CD4-positive, alpha-beta memory T cell (primary cell): Measurements from ENCODE around the gene CD55. TPM values are rescaled to one million over a fixed set of nuclear protein-coding genes. Genes with fewer than 3 reads are reported as not detected.
"Not testable (repeated sequence)": the region's sequence is repeated elsewhere in the genome, so short reads cannot be mapped to it uniquely, and the experiment has no call there.

ENCODE experiments used
- CTCF ChIA-PET: fragments of 350-600 bp; sonication (Branson Sonifier 250); formaldehyde crosslinking; loops from one replicate; lab custom pipeline; 2021; ENCODE audit warnings: inconsistent platforms; ENCODE audit not compliant: partially characterized antibody; lab: Charles Lee
- POLR2A ChIA-PET: fragments of 350-600 bp; sonication (Branson Sonifier 250); formaldehyde crosslinking; loops from one replicate; lab custom pipeline; 2021; ENCODE audit not compliant: partially characterized antibody; lab: Charles Lee
- DNase-seq, 5 donors: peaks; one replicate each; pipeline versions ENCODE4 v3.0.0 to v3.0.0-alpha.2; 2020 to 2022; ENCODE audit warnings: mixed read lengths in 1 of 5
- H3K27ac ChIP-seq: one replicate; pipeline ENCODE4 v1.7.0; 2013; ENCODE audit warnings: low read depth, low read length
- H3K27me3 ChIP-seq: 2 replicates; pipeline ENCODE4 v1.7.0; 2013; ENCODE audit warnings: mild to moderate bottlenecking, low read length, moderate library complexity; ENCODE audit not compliant: insufficient read depth
- H3K36me3 ChIP-seq: 2 replicates; pipeline ENCODE4 v1.7.0; 2013; ENCODE audit warnings: mild to moderate bottlenecking, low read length, moderate library complexity; ENCODE audit not compliant: insufficient read depth
- H3K4me1 ChIP-seq: 2 replicates; pipeline ENCODE4 v1.7.0; 2013; ENCODE audit warnings: mild to moderate bottlenecking, low read length, moderate library complexity; ENCODE audit not compliant: insufficient read depth
- H3K4me3 ChIP-seq, 2 donors: one replicate each; pipeline ENCODE4 v1.7.0; 2013; ENCODE audit warnings: low read length in 2 of 2, mild to moderate bottlenecking in 1 of 2
- H3K9me3 ChIP-seq, 2 donors: one replicate each; pipeline ENCODE4 v1.7.0; 2013; ENCODE audit warnings: low read length in 2 of 2, control low read depth in 1 of 2; ENCODE audit not compliant: control insufficient read depth in 1 of 2
- H3K27ac Mint-ChIP-seq, 7 donors: one replicate each; pipeline ENCODE4 v1.8.0; 2020 to 2021; ENCODE audit warnings: mixed read lengths in 7 of 7, mild to moderate bottlenecking in 6 of 7, inconsistent platforms in 3 of 7, moderate library complexity in 3 of 7
- H3K27me3 Mint-ChIP-seq, 2 donors: one replicate each; pipeline ENCODE4 v1.8.0; 2020 to 2021; ENCODE audit warnings: mixed read lengths in 2 of 2
- H3K36me3 Mint-ChIP-seq, 2 donors: one replicate each; pipeline ENCODE4 v1.8.0; 2020 to 2021; ENCODE audit warnings: mixed read lengths in 2 of 2, inconsistent platforms in 1 of 2, mild to moderate bottlenecking in 1 of 2
- H3K4me1 Mint-ChIP-seq, 4 donors: one replicate each; pipeline ENCODE4 v1.8.0; 2020 to 2021; ENCODE audit warnings: mixed read lengths in 4 of 4, mild to moderate bottlenecking in 1 of 4
- H3K4me3 Mint-ChIP-seq, 8 donors: one replicate each; pipeline ENCODE4 v1.8.0; 2020 to 2021; ENCODE audit warnings: mixed read lengths in 8 of 8, mild to moderate bottlenecking in 7 of 8, moderate library complexity in 6 of 8, inconsistent platforms in 3 of 8
- H3K9me3 Mint-ChIP-seq, 8 donors: one replicate each; pipeline ENCODE4 v1.8.0; 2020 to 2021; ENCODE audit warnings: mixed read lengths in 8 of 8, mild to moderate bottlenecking in 5 of 8, inconsistent platforms in 3 of 8, moderate library complexity in 1 of 8
- intact Hi-C: fragments of 100-400 bp; cut with micrococcal nuclease; formaldehyde crosslinking; loops from one replicate; pipeline ENCODE4 v1.15.1; 2023
- polyA plus RNA-seq, 2 donors: library from polyadenylated mRNA; unstranded; fragments of 300-500 nt; fragmentation: Illumina TruSeq; gene quantifications; one replicate each; pipeline ENCODE4 v1.2.3, GENCODE V29; 2021
- total RNA-seq, 2 experiments: library from RNA; stranded (reverse); gene quantifications; one replicate each; pipeline ENCODE4 v1.2.3, GENCODE V29; 2021

Gene CD55
- total and polyA plus RNA-seq, 4 experiments from 2014 or later = 69.0 to 92.1 (median 75.2) TPM

DNA sequence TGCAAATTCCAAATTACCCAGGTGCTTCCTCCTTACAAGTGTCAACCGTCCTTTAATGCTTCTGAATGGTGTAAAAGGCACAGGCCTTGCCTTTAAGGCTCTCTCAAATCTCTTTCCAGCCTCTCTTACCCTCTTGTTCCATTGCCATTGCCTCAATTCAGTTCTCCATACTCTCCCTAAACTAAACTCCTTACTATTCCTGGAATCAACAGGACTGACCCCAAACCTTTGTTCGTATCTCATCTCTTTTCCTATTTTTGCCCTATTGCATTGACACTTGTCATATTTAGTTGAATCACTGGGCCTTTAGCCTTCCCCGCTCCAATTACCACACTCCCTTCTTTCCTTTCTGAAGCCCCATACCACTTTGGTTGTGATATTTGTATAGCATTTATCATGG, 3.9 kb upstream of the CD55 start:
- intact Hi-C loops = no loop called here
- POLR2A ChIA-PET = no interaction called here
- Mint-ChIP-seq H3K27ac (peak overlapping the region in 3 of 7 donors; percentile 1 to 37 (median 13)), H3K36me3 (peaks cover 0 to 14% of the 10 kb centered on the region in 2 donors), H3K9me3 (peaks cover 0 to 4% (median 0%) of the 10 kb centered on the region in 8 donors), H3K4me1 (peaks cover 11 to 36% (median 21%) of the 10 kb centered on the region in 4 donors), H3K27me3 (peaks cover 0 to 5% of the 10 kb centered on the region in 2 donors), H3K4me3 (no peak overlapping the region)
- H3K9me3 ChIP-seq = no peaks in the 10 kb centered on the region
- peaks cover 18% of the 10 kb centered on the region for H3K4me1 ChIP-seq
- H3K27ac ChIP-seq = no peak overlapping the region
- CTCF ChIA-PET = no interaction called here
- no peak overlapping the region for H3K4me3 ChIP-seq
- H3K36me3 ChIP-seq = no peaks in the 10 kb centered on the region
- no peaks in the 10 kb centered on the region for H3K27me3 ChIP-seq
- DNase-seq = no peak

DNA sequence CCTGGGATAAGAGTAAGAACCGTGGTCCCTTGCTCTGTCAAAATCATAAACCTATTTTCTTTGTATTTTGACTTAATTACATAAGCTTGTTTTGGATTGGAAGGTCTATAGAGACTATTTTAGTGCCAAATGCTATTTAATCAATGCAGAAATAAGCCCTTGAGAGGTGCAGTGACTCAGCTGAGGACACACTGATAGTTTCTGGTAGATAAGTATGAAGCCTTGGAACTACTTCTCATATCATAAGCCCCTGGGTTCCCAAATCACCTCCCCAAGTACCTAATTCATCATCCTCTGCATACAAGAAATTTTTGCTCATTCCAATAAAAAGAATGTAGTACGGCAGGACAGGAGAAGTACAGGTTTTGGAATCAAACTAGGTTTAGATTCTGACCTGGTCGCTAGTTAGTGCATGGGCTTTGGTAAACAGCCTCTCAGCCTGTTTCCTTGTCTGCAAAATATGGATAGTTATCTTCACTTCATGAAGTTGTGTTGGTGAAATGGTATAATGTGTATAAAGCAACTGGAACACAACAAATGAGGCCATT, 3.3 kb upstream of the CD55 start:
- Mint-ChIP-seq H3K4me1 (peaks cover 15 to 42% (median 23%) of the 10 kb centered on the region in 4 donors), H3K4me3 (no peak overlapping the region), H3K36me3 (peaks cover 0 to 15% of the 10 kb centered on the region in 2 donors), H3K27ac (no peak overlapping the region), H3K27me3 (peaks cover 0 to 5% of the 10 kb centered on the region in 2 donors), H3K9me3 (peaks cover 0 to 4% (median 0%) of the 10 kb centered on the region in 8 donors)
- no peaks in the 10 kb centered on the region for H3K9me3 ChIP-seq
- H3K4me1 ChIP-seq = peaks cover 22% of the 10 kb centered on the region
- no peak overlapping the region for H3K4me3 ChIP-seq
- no peak for DNase-seq
- intact Hi-C loops = no loop called here
- POLR2A ChIA-PET = no interaction called here
- H3K27me3 ChIP-seq = no peaks in the 10 kb centered on the region
- H3K36me3 ChIP-seq = no peaks in the 10 kb centered on the region
- H3K27ac ChIP-seq = no peak overlapping the region
- CTCF ChIA-PET = no interaction called here

GRCh38 chr1:207319199-207319598, 2.3 kb upstream of the CD55 start:
- CTCF ChIA-PET = interaction anchor here (1.2 kb wide), 1 partner anchor 86 kb away, joined by 7 read pairs; no protein-coding TSS in a partner anchor
- intact Hi-C loops = no loop called here
- DNase-seq = no peak
- no peaks in the 10 kb centered on the region for H3K27me3 ChIP-seq
- H3K27ac ChIP-seq = no peak overlapping the region
- peaks cover 22 to 53% (median 32%) of the 10 kb centered on the region in 4 donors for H3K4me1 Mint-ChIP-seq
- H3K27me3 Mint-ChIP-seq = peaks cover 0 to 5% of the 10 kb centered on the region in 2 donors
- peaks cover 7 to 25% of the 10 kb centered on the region in 2 donors for H3K36me3 Mint-ChIP-seq
- H3K9me3 ChIP-seq = no peaks in the 10 kb centered on the region
- H3K4me3 ChIP-seq = no peak overlapping the region
- peaks cover 32% of the 10 kb centered on the region for H3K4me1 ChIP-seq
- peak overlapping the region in 1 of 8 donors; percentile 34 for H3K4me3 Mint-ChIP-seq
- H3K36me3 ChIP-seq = peaks cover 9% of the 10 kb centered on the region
- POLR2A ChIA-PET = interaction anchor here (1.4 to 4.2 kb wide), 3 partner anchors 15 to 82 kb away, joined by 3 to 78 read pairs (median 29); no protein-coding TSS in a partner anchor
- H3K9me3 Mint-ChIP-seq = peaks cover 0 to 4% (median 0%) of the 10 kb centered on the region in 8 donors
- H3K27ac Mint-ChIP-seq = peak overlapping the region; percentile 0 to 98 (median 86)

DNA sequence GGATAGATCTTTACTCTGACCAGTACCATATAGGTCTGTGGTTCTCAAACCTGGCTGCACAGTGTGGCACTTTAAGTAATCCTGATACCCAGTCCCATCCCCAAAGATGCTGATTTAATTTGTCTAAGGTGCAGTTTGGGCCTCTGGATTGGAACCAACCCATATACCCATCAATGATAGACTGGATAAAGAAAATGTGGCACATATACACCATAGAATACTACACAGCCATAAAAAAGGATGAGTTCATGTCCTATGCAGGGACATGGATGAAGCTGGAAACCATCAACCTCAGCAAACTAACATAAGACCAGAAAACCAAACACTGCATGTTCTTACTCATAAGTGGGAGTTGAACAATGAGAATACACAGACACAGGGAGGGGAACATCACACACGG, 1.4 kb upstream of the CD55 start:
- H3K4me3 ChIP-seq, H3K27ac ChIP-seq, DNase-seq, H3K9me3 Mint-ChIP-seq, H3K27me3 Mint-ChIP-seq, H3K27me3 ChIP-seq, H3K36me3 ChIP-seq, H3K9me3 ChIP-seq: not testable (repeated sequence)
- ChIA-PET POLR2A (interaction anchor here (0.6 to 4.2 kb wide), 12 partner anchors 8 to 179 kb away, joined by 3 to 78 read pairs (median 4); no protein-coding TSS in a partner anchor), CTCF (interaction anchor here (0.7 to 1.2 kb wide), 4 partner anchors 10 to 270 kb away, joined by 3 to 6 read pairs (median 4); no protein-coding TSS in a partner anchor)
- Mint-ChIP-seq H3K4me3 (peak overlapping the region; percentile 40 to 80 (median 73)), H3K27ac (peak overlapping the region; percentile 85 to 100 (median 93)), H3K36me3 (peaks cover 10 to 26% of the 10 kb centered on the region in 2 donors), H3K4me1 (peaks cover 22 to 56% (median 32%) of the 10 kb centered on the region in 4 donors)
- peaks cover 39% of the 10 kb centered on the region for H3K4me1 ChIP-seq
- intact Hi-C loops = loop anchor here (2.0 to 10.0 kb wide), 3 partner anchors 15 to 85 kb away; no protein-coding TSS in a partner anchor

DNA sequence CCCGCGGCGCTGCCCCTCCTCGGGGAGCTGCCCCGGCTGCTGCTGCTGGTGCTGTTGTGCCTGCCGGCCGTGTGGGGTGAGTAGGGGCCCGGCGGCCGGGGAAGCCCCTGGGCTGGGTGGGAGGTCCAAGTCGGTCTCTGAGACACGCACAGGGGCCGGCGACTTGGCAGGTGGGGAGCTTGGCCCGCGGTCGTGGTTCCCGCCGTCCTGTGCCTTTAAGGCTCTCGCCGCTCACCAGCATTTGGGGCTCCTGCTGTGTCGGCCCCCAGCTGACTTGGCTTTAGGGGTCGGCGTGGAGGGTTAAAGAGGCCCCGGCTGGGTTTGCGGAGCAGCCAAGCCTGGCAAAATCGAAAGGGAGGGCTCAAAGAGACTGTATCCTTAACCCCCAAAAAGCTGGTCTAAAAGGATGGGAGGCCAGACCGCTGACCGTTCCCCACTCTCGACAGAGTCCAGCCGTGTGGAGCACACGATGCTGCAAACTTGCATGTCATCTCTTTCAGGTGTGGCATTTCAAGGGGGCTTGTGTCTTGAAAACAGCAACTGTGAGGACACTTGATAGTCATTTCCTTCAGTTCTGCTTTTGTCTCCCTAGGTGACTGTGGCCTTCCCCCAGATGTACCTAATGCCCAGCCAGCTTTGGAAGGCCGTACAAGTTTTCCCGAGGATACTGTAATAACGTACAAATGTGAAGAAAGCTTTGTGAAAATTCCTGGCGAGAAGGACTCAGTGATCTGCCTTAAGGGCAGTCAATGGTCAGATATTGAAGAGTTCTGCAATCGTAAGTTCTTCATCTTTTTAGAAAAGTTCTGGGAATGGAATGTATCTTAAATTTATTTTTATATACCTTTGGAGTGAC, 540 bp downstream of the CD55 start:
- ChIA-PET CTCF (interaction anchor here (0.8 to 1.9 kb wide), 10 partner anchors 8 to 408 kb away, joined by 3 to 10 read pairs (median 3); no protein-coding TSS in a partner anchor), POLR2A (interaction anchor here (0.6 to 4.2 kb wide), 40 partner anchors 8 to 1548 kb away, joined by 3 to 78 read pairs (median 5); partner anchors contain the start of genes CD46, FCMR, PFKFB2 and YOD1)
- H3K27me3 Mint-ChIP-seq = peaks cover 0 to 5% of the 10 kb centered on the region in 2 donors
- intact Hi-C loops = loop anchor here (2.0 to 10.0 kb wide), 3 partner anchors 13 to 83 kb away; no protein-coding TSS in a partner anchor
- H3K36me3 ChIP-seq = peaks cover 25% of the 10 kb centered on the region
- H3K4me3 Mint-ChIP-seq = peak overlapping the region; percentile 93 to 99 (median 96)
- no peak for DNase-seq
- H3K4me1 ChIP-seq = peaks cover 48% of the 10 kb centered on the region
- peaks cover 28 to 59% (median 40%) of the 10 kb centered on the region in 4 donors for H3K4me1 Mint-ChIP-seq
- no peaks in the 10 kb centered on the region for H3K27me3 ChIP-seq
- H3K27ac Mint-ChIP-seq = peak overlapping the region; percentile 98 to 100 (median 100)
- peaks cover 23 to 41% of the 10 kb centered on the region in 2 donors for H3K36me3 Mint-ChIP-seq
- H3K4me3 ChIP-seq = peak overlapping the region; percentile 98 to 99
- H3K9me3 Mint-ChIP-seq = peaks cover 0 to 4% (median 0%) of the 10 kb centered on the region in 8 donors
- no peaks in the 10 kb centered on the region for H3K9me3 ChIP-seq
- peak overlapping the region; percentile 92 for H3K27ac ChIP-seq

DNA sequence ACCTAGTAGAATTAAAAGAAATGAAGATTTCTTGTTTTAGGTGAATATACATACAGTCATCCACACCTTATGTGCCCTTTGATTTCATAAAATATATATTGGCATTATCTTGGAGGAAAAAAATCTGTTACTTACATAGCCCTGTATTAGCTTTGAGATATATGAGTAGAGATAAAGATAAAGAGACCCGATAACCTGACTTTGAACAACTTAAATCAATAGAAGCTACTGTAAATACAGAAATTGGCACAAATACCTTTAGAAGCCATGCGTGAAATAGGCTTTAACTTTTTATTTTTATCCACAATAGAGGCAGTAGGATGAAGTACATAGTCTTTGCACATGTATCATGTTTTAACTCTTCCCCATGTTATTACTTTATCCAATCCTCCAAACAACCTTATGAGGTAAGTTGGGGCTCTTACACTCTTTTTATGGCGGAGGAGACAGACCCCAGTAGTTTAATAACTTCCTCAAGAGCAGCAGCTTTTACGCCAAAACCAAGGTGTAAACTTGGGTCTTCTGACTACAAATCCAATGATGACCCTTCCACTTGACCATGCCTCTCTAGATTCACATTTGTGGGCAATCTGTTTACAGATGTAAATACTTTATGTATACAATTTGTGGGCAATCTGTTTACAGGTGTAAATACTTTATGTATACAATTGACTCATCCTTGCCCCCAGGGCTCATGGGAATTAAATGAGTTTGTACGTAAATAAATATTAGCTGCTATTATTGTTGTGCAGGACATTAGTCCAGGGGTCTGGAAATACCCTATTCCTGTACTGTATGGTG, 2.1 kb downstream of the CD55 start:
- Mint-ChIP-seq H3K4me3 (peak overlapping the region; percentile 10 to 80 (median 68)), H3K9me3 (peaks cover 0 to 4% (median 0%) of the 10 kb centered on the region in 8 donors), H3K27me3 (peaks cover 0 to 5% of the 10 kb centered on the region in 2 donors), H3K27ac (peak overlapping the region in 5 of 7 donors; percentile 16 to 75 (median 62)), H3K4me1 (peaks cover 33 to 72% (median 45%) of the 10 kb centered on the region in 4 donors), H3K36me3 (peaks cover 39 to 57% of the 10 kb centered on the region in 2 donors)
- Histone ChIP-seq H3K4me3 (no peak overlapping the region), H3K27me3 (no peaks in the 10 kb centered on the region), H3K4me1 (peaks cover 50% of the 10 kb centered on the region), H3K27ac (no peak overlapping the region), H3K36me3 (peaks cover 39% of the 10 kb centered on the region), H3K9me3 (no peaks in the 10 kb centered on the region)
- no peak for DNase-seq
- intact Hi-C loops = loop anchor here (10.0 kb wide), 1 partner anchor 51 kb away; no protein-coding TSS in a partner anchor
- ChIA-PET CTCF (interaction anchor here (0.6 to 1.0 kb wide), 2 partner anchors 81 to 82 kb away, joined by 3 read pairs; no protein-coding TSS in a partner anchor), POLR2A (interaction anchor here (1.1 to 4.2 kb wide), 3 partner anchors 20 to 35 kb away, joined by 3 to 29 read pairs (median 3); no protein-coding TSS in a partner anchor)
